ENCODE measurements around the gene PAX2. TPM values are rescaled to one million over a fixed set of nuclear protein-coding genes. Genes with fewer than 3 reads are reported as not detected.

PAX2 gene
- total and polyA plus RNA-seq, 9 donors: 0.05 TPM; not detected in 8

DNA sequence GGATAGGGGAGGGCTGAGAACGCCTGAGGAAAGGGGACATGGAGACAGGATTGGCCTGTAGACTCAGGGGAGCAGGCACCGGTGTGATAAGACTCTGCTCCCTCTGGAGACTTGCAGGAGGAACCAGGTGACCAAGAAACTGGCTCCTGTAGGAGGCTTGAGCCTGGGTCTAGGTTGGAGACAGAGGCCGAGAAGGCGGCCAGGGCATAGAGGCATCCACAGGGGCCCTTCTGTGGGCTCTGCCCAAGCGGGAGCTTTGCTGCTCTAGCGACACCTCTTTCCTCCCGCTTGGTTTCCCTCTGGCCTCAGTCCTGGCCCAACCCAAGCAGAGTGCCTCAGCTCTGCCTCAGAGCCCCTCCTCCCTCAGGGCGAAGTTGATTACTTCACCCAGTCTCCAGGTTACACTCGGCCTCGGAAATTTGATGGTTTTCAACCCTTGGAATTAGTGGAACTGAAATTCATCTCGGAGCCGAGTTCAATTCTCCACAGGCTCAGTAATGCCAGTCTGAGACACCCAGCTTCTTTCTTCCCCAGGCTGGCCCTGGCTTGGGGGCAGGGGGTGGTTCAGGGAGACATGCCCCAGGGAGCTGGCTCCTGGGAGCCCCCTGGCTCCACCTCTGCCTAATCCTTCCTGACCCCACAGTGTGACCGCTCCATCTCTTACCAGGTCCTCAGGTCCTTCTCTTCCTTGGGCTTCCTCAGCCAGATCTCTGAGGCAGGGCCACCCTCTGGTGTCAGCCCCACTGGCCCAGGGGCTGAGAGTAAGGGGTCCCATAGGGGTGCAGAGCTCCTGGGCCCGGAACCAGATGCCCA lies 60.4 kb downstream of the PAX2 start:
- no peaks in the 10 kb centered on the region for H3K4me1 ChIP-seq (ENCODE audit: control insufficient read depth, insufficient read depth, low read length)
- no peak overlapping the region for H3K27ac ChIP-seq (ENCODE audit: low read length)
- 47% methylated on average over 9 of the region's 14 CpGs for WGBS (ENCODE audit: insufficient coverage)
- no peak overlapping the region for H3K4me3 ChIP-seq (ENCODE audit: low read length)
- H3K36me3 ChIP-seq (ENCODE audit: control insufficient read depth, insufficient read depth, low read length): no peaks in the 10 kb centered on the region
- H3K27me3 ChIP-seq (ENCODE audit: control insufficient read depth, insufficient read depth, low read length): peaks cover 87% of the 10 kb centered on the region
- no peak for DNase-seq
- no peaks in the 10 kb centered on the region for H3K9me3 ChIP-seq (replicated peaks; ENCODE audit: control insufficient read depth, low read depth, low read length)

DNA sequence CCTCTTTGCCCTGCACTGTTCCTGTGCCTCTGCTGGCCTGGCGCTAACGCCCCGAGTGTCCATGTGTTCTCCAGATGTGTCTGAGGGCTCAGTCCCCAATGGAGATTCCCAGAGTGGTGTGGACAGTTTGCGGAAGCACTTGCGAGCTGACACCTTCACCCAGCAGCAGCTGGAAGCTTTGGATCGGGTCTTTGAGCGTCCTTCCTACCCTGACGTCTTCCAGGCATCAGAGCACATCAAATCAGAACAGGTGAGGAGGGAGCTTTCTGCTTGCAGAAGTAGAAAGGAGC lies 60.9 kb downstream of the PAX2 start:
- no peaks in the 10 kb centered on the region for H3K9me3 ChIP-seq (replicated peaks; ENCODE audit: control insufficient read depth, low read depth, low read length)
- H3K4me3 ChIP-seq (ENCODE audit: low read length): no peak overlapping the region
- no peak for DNase-seq
- no peak overlapping the region for H3K27ac ChIP-seq (ENCODE audit: low read length)
- no peaks in the 10 kb centered on the region for H3K4me1 ChIP-seq (ENCODE audit: control insufficient read depth, insufficient read depth, low read length)
- H3K27me3 ChIP-seq (ENCODE audit: control insufficient read depth, insufficient read depth, low read length): peaks cover 83% of the 10 kb centered on the region
- no peaks in the 10 kb centered on the region for H3K36me3 ChIP-seq (ENCODE audit: control insufficient read depth, insufficient read depth, low read length)
- 50% methylated on average over 5 of the region's 8 CpGs for WGBS (ENCODE audit: insufficient coverage)

- DNase-seq: no peak
- H3K27ac ChIP-seq (ENCODE audit: low read length): no peak overlapping the region
- peaks cover 82% of the 10 kb centered on the region for H3K27me3 ChIP-seq (ENCODE audit: control insufficient read depth, insufficient read depth, low read length)
- no peak overlapping the region for H3K4me3 ChIP-seq (ENCODE audit: low read length)
- no peaks in the 10 kb centered on the region for H3K9me3 ChIP-seq (replicated peaks; ENCODE audit: control insufficient read depth, low read depth, low read length)
- no peaks in the 10 kb centered on the region for H3K4me1 ChIP-seq (ENCODE audit: control insufficient read depth, insufficient read depth, low read length)
- 48% methylated on average over 20 of the region's 20 CpGs for WGBS (ENCODE audit: insufficient coverage)
- no peaks in the 10 kb centered on the region for H3K36me3 ChIP-seq (ENCODE audit: control insufficient read depth, insufficient read depth, low read length)
Measured at GRCh38 chr10:100807241-100807951, 62.0 kb downstream of the PAX2 start.

DNA sequence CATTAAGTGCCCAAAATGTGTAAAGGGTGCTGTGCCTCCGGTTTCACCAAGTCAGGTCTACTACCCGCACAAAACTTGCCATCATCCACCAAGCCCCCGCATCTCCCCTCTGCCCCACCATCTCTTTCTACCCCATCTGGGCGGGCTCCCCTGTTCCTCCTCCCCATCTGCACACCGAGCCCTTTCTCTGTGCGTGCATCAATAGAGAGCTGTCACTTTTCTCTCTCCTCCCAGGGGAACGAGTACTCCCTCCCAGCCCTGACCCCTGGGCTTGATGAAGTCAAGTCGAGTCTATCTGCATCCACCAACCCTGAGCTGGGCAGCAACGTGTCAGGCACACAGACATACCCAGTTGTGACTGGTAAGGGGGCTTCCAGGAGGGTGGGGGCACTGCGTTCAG lies 63.5 kb downstream of the PAX2 start:
- H3K27me3 ChIP-seq (ENCODE audit: control insufficient read depth, insufficient read depth, low read length): peaks cover 76% of the 10 kb centered on the region
- H3K4me3 ChIP-seq (ENCODE audit: low read length): no peak overlapping the region
- no peaks in the 10 kb centered on the region for H3K4me1 ChIP-seq (ENCODE audit: control insufficient read depth, insufficient read depth, low read length)
- H3K27ac ChIP-seq (ENCODE audit: low read length): no peak overlapping the region
- WGBS (ENCODE audit: insufficient coverage): 72% methylated on average over 7 of the region's 10 CpGs
- H3K9me3 ChIP-seq (replicated peaks; ENCODE audit: control insufficient read depth, low read depth, low read length): no peaks in the 10 kb centered on the region
- H3K36me3 ChIP-seq (ENCODE audit: control insufficient read depth, insufficient read depth, low read length): no peaks in the 10 kb centered on the region
- DNase-seq: no peak

DNA sequence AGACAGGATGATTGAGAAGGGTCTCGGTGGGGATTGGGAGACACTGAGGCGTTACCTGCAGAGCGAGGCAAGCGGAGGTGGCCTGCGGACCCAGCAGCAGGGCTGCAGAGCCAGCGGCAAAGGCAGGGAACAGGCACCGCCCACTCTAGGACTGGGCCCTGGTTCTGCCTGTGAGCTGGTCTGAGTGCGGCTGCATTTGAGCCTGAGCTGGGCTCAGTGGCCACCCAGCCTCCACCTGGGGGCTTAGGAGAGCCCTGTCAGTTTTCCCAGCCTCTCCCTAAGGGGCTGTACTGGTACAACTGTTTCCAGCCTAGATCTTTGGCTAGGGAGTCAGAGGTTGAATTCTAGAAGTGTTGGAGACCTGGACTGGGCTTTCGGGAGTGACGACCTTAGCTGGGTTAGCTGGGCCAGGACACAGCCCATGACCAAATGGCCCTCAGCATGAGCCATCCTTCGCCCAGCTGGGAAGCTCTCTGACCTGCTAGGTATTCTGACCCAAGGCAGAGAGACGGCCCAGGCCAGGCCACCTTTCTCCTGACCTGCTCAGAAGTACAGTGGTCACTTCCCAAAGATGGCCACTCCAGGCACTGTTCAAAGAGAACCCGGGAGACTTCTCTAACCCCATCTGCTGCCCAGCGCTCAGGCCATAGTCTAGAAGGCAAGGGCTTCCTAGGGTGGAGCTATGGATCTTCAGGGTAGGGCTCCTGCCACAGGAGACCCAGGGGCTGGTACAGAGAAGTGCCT lies 64.9 kb downstream of the PAX2 start:
- H3K36me3 ChIP-seq (ENCODE audit: control insufficient read depth, insufficient read depth, low read length): no peaks in the 10 kb centered on the region
- no peak for DNase-seq
- H3K4me3 ChIP-seq (ENCODE audit: low read length): no peak overlapping the region
- 78% methylated on average over 11 of the region's 14 CpGs for WGBS (ENCODE audit: insufficient coverage)
- no peaks in the 10 kb centered on the region for H3K9me3 ChIP-seq (replicated peaks; ENCODE audit: control insufficient read depth, low read depth, low read length)
- H3K4me1 ChIP-seq (ENCODE audit: control insufficient read depth, insufficient read depth, low read length): no peaks in the 10 kb centered on the region
- H3K27me3 ChIP-seq (ENCODE audit: control insufficient read depth, insufficient read depth, low read length): peaks cover 76% of the 10 kb centered on the region
- H3K27ac ChIP-seq (ENCODE audit: low read length): no peak overlapping the region

- Histone ChIP-seq H3K4me1 (ENCODE audit: control insufficient read depth, insufficient read depth, low read length) (no peaks in the 10 kb centered on the region), H3K9me3 (replicated peaks; ENCODE audit: control insufficient read depth, low read depth, low read length) (no peaks in the 10 kb centered on the region), H3K27me3 (ENCODE audit: control insufficient read depth, insufficient read depth, low read length) (peaks cover 77% of the 10 kb centered on the region), H3K4me3 (ENCODE audit: low read length) (no peak overlapping the region), H3K36me3 (ENCODE audit: control insufficient read depth, insufficient read depth, low read length) (no peaks in the 10 kb centered on the region), H3K27ac (ENCODE audit: low read length) (no peak overlapping the region)
- 60% methylated on average over 1 of the region's 7 CpGs for WGBS (ENCODE audit: insufficient coverage)
- no peak for DNase-seq
Measured at GRCh38 chr10:100810835-100811116, 65.4 kb downstream of the PAX2 start.

- H3K27me3 ChIP-seq (ENCODE audit: control insufficient read depth, insufficient read depth, low read length): peaks cover 74% of the 10 kb centered on the region
- no peak for DNase-seq
- no peaks in the 10 kb centered on the region for H3K4me1 ChIP-seq (ENCODE audit: control insufficient read depth, insufficient read depth, low read length)
- WGBS (ENCODE audit: insufficient coverage): 89% methylated on average over 1 of the region's 1 CpG
- H3K9me3 ChIP-seq (replicated peaks; ENCODE audit: control insufficient read depth, low read depth, low read length): no peaks in the 10 kb centered on the region
- no peaks in the 10 kb centered on the region for H3K36me3 ChIP-seq (ENCODE audit: control insufficient read depth, insufficient read depth, low read length)
- H3K4me3 ChIP-seq (ENCODE audit: low read length): no peak overlapping the region
- no peak overlapping the region for H3K27ac ChIP-seq (ENCODE audit: low read length)
Measured at GRCh38 chr10:100811261-100811660, 65.9 kb downstream of the PAX2 start.

GRCh38 chr10:100811752-100812750 lies 66.7 kb downstream of the PAX2 start:
- Histone ChIP-seq H3K36me3 (ENCODE audit: control insufficient read depth, insufficient read depth, low read length) (no peaks in the 10 kb centered on the region), H3K27ac (ENCODE audit: low read length) (no peak overlapping the region), H3K4me3 (ENCODE audit: low read length) (no peak overlapping the region), H3K4me1 (ENCODE audit: control insufficient read depth, insufficient read depth, low read length) (no peaks in the 10 kb centered on the region), H3K27me3 (ENCODE audit: control insufficient read depth, insufficient read depth, low read length) (peaks cover 76% of the 10 kb centered on the region), H3K9me3 (replicated peaks; ENCODE audit: control insufficient read depth, low read depth, low read length) (no peaks in the 10 kb centered on the region)
- DNase-seq: no peak
- 55% methylated on average over 10 of the region's 16 CpGs for WGBS (ENCODE audit: insufficient coverage)

- 58% methylated on average over 2 of the region's 6 CpGs for WGBS (ENCODE audit: insufficient coverage)
- Histone ChIP-seq H3K4me1 (ENCODE audit: control insufficient read depth, insufficient read depth, low read length) (no peaks in the 10 kb centered on the region), H3K27me3 (ENCODE audit: control insufficient read depth, insufficient read depth, low read length) (peaks cover 73% of the 10 kb centered on the region), H3K27ac (ENCODE audit: low read length) (no peak overlapping the region), H3K36me3 (ENCODE audit: control insufficient read depth, insufficient read depth, low read length) (no peaks in the 10 kb centered on the region), H3K9me3 (replicated peaks; ENCODE audit: control insufficient read depth, low read depth, low read length) (no peaks in the 10 kb centered on the region), H3K4me3 (ENCODE audit: low read length) (no peak overlapping the region)
- DNase-seq: no peak
Measured at GRCh38 chr10:100812978-100813377, 67.6 kb downstream of the PAX2 start.

Measured in muscle of leg (tissue), 11 donors.